Thymus (tissue), 11 donors: ENCODE measurements around the gene GRK5. TPM values are rescaled to one million over a fixed set of nuclear protein-coding genes. Genes with fewer than 3 reads are reported as not detected.

Source experiments
- DNase-seq, 9 donors: peaks; one replicate each; pipeline ENCODE4 v3.0.0-alpha.2; 2013; ENCODE audit warnings: low spot score in 9 of 9, low read depth in 6 of 9, missing footprints in 1 of 9
- H3K27ac ChIP-seq, 2 donors: one replicate each; pipeline ENCODE4 v1.5.1; 2013; ENCODE audit warnings: control low read depth in 1 of 2, low read depth in 1 of 2, low read length in 1 of 2, mild to moderate bottlenecking in 1 of 2, moderate library complexity in 1 of 2
- H3K27me3 ChIP-seq, 2 donors: one replicate each; pipeline ENCODE4 v1.5.1; 2013; ENCODE audit warnings: low read length in 1 of 2; ENCODE audit not compliant: control insufficient read depth in 2 of 2, insufficient read depth in 1 of 2
- H3K36me3 ChIP-seq, 2 donors: one replicate each; pipeline ENCODE4 v1.5.1; 2013; ENCODE audit warnings: low read length in 1 of 2, mild to moderate bottlenecking in 1 of 2, moderate library complexity in 1 of 2; ENCODE audit not compliant: control insufficient read depth in 2 of 2, insufficient read depth in 2 of 2
- H3K4me1 ChIP-seq, 2 donors: one replicate each; pipeline ENCODE4 v1.5.1; 2013; ENCODE audit warnings: low read length in 2 of 2; ENCODE audit not compliant: control insufficient read depth in 2 of 2, insufficient read depth in 2 of 2
- H3K4me3 ChIP-seq, 2 donors: one replicate each; pipeline ENCODE4 v1.5.1; 2013; ENCODE audit warnings: low read length in 2 of 2, control low read depth in 1 of 2, mild to moderate bottlenecking in 1 of 2
- H3K9me3 ChIP-seq, 2 donors: one replicate each; pipeline ENCODE4 v1.5.1; 2013; ENCODE audit warnings: low read length in 1 of 2, mild to moderate bottlenecking in 1 of 2; ENCODE audit not compliant: control insufficient read depth in 2 of 2, insufficient read depth in 1 of 2
- WGBS: extraction: QIAGEN DNeasy Blood & Tissue Kit; methylation state at CpG from one replicate; pipeline ENCODE4 v1.1.7; 2013; 5-methylcytosine and 5-hydroxymethylcytosine counted together
- polyA plus RNA-seq: library from polyadenylated mRNA; stranded (reverse); fragments of 200-250 nt; gene quantifications from one replicate; pipeline ENCODE4 v1.2.3, GENCODE V29; 2013
- total RNA-seq: library from RNA; stranded (reverse); fragments of 120-200 nt; gene quantifications from one replicate; pipeline ENCODE4 v1.2.4, GENCODE V29; 2013
- donor health status: healthy.

Gene GRK5
- total and polyA plus RNA-seq, 2 donors = 14.4 to 18.5 TPM

DNA sequence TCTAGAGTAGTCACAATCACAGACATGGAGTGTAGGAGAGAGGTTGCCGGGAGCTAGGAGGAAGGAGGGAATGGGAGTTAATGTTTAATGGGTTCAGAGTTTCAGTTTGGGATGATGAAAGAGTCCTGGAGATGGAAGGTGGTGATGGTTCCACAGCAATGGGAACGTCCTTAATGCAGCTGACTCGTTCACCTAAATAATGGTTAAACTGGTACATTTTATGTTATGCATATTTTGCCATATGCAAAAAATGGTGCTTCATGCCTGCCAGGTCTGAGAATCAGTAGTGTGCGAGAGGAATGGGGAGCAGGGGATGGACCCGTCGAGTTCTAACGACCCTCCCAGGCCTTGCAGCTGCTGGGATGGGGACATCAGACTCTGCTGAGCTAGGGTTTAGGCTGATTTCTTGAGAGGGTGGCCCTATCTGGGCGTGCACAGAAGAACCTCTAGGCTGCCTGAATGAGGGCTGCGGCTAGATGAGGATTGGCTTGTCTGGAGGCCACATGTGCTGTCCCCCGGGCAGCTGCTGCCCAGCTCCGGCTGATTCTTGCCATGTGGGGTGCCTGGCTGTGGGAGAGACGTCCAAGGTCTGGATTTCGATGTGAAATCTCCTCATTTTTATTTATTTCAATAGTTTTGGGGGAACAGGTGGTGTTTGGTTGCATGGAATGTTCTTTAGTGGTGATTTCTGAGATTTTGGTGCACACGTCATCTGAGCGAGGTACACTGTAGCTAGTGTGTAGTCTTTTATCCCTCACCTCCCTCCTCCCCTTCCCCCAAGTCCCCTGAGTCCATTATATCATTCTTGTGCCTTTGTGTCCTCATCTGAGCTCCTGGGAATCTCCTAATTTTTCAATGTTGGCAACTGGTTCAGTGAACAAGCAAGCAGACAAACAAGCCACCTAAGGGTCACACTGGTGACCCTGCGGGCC lies 116.0 kb downstream of the GRK5 start:
- Histone ChIP-seq H3K4me3 (no peak overlapping the region), H3K4me1 (peaks cover 4 to 9% of the 10 kb centered on the region in 2 donors), H3K27ac (no peak overlapping the region), H3K9me3 (peaks cover 0 to 4% of the 10 kb centered on the region in 2 donors), H3K36me3 (peaks cover 4 to 6% of the 10 kb centered on the region in 2 donors), H3K27me3 (peaks cover 0 to 10% of the 10 kb centered on the region in 2 donors)
- no peak for DNase-seq
- WGBS = 96% methylated on average over 16 of the region's 16 CpGs

DNA sequence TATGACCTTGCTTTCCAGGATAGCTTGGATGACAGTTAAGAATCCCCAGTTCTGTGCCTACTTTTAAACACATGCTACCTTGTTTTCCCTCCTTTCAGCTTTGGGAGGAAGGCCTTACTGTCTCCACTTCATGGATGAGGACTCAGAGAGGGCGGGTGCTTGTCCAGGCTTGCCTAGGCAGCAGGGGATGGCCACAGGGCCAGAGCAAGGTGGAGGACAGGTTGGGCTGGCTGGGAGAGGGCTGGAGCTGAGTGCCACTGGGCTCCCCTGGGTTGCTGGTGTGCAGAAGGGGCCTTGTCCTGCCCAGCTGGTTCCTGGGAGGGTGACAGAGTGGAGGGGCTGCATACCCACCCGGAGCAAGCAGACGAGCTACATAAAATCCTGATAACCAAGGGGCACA lies 117.8 kb downstream of the GRK5 start:
- WGBS = 96% methylated on average over 3 of the region's 3 CpGs
- no peak overlapping the region for H3K4me3 ChIP-seq
- peaks cover 0 to 4% of the 10 kb centered on the region in 2 donors for H3K9me3 ChIP-seq
- peaks cover 4 to 6% of the 10 kb centered on the region in 2 donors for H3K36me3 ChIP-seq
- no peak overlapping the region for H3K27ac ChIP-seq
- peaks cover 4 to 10% of the 10 kb centered on the region in 2 donors for H3K4me1 ChIP-seq
- no peaks in the 10 kb centered on the region for H3K27me3 ChIP-seq
- DNase-seq = no peak

DNA sequence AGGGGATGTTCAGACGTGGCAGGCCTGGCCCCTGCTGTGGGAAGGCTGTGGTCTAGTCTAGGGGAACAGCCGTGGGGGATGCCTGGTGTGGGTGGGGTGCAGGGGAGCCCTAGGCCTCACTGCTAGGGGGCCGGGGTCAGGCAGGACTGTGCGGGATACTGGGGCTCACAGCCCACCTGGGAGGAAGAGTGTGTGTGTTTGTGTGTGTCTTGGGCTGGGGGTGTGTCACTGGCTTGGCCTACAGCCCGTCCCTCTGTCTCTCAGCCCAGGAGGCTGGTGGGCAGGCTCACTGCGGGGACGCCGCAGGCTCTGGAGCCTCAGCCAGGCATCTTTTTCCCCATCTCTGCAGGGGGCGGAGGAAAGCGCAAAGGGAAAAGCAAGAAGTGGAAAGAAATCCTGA lies 118.8 kb downstream of the GRK5 start:
- Histone ChIP-seq H3K27me3 (no peaks in the 10 kb centered on the region), H3K27ac (no peak overlapping the region), H3K4me1 (peaks cover 4 to 10% of the 10 kb centered on the region in 2 donors), H3K9me3 (peaks cover 0 to 3% of the 10 kb centered on the region in 2 donors), H3K36me3 (peaks cover 4 to 6% of the 10 kb centered on the region in 2 donors), H3K4me3 (no peak overlapping the region)
- no peak for DNase-seq
- WGBS = 88% methylated on average over 10 of the region's 10 CpGs

DNA sequence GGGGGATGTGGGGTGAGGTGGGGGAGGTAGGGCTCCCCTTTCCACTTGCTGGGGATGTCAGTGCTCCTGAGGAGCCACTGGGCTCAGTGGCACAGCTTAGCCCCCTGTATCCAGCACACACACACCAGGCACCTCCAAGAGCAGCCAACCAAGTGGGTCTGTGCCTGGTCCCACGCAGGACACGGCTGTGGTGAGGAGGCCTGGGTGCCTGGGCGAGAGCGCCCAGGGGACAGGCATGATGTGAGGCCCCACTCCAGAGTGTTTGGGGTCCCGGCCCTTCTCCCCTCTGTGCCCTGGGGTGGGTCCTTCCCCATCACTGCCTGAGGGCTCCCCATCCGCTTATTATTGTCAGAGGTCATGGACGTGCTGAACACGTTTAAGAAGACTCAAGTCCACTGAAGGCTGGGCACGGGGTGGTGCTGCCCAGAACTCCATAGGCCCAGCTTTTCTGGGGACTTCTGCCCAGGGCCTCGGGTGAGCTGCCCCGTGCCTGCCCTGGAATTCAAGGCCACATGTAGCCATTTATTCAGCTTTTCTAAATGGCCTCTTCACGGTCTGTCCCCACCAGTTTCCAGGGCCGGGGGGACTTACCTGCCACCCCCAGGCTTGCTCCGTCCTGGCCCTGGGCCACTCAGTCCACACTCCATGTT lies 119.8 kb downstream of the GRK5 start:
- peaks cover 4 to 10% of the 10 kb centered on the region in 2 donors for H3K4me1 ChIP-seq
- 98% methylated on average over 14 of the region's 14 CpGs for WGBS
- H3K36me3 ChIP-seq = peaks cover 4 to 6% of the 10 kb centered on the region in 2 donors

DNA sequence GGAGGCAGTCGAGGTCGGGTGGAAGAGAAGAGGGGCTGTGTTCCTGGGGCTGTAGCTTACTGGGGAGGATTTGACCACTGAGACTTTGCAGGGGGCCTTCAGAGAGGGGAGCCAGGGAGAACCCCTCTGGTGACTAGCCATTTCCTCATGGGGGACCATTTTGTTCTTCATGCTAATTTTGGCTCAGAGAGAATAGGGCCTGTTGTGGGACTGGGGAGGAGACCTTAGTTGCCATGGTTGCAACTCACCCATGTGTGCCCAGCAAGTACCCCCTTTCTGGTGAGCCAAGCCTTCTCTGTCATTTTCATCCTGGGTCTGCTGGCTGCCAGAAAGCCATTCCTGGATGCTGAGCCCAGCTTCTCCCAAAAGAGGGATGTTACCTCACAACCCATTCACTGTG lies 120.9 kb downstream of the GRK5 start:
- WGBS = 92% methylated on average over 2 of the region's 2 CpGs
- Histone ChIP-seq H3K27me3 (no peaks in the 10 kb centered on the region), H3K36me3 (peaks cover 4 to 6% of the 10 kb centered on the region in 2 donors), H3K4me3 (no peak overlapping the region), H3K9me3 (peaks cover 0 to 1% of the 10 kb centered on the region in 2 donors), H3K27ac (no peak overlapping the region), H3K4me1 (peaks cover 8 to 19% of the 10 kb centered on the region in 2 donors)
- no peak for DNase-seq

More for the DNA sequence above, 119.8 kb downstream of the GRK5 start:
- no peak for DNase-seq
- H3K27me3 ChIP-seq = no peaks in the 10 kb centered on the region
- H3K27ac ChIP-seq = no peak overlapping the region
- H3K9me3 ChIP-seq = no peaks in the 10 kb centered on the region
- H3K4me3 ChIP-seq = no peak overlapping the region

DNA sequence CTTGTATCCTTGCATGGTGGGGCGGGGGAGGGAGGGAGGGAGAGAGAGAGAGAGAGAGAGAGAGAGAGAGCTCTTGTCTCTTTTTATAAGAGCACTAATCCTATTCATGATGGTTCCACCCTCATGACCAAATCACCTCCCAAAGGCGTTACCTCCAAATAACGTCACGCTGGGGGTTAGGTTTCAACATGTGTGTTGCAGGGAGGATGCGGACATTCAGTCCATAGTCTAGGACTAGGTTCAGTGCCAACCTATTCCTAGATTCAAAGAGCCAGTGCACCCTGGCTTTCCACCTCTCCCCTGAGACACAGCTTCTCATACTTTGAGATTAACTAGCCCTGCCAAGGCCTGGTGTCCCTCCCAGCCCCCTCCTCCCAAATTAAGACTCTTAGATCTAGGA lies 123.0 kb downstream of the GRK5 start:
- H3K4me3 ChIP-seq = no peak overlapping the region
- H3K36me3 ChIP-seq = peaks cover 4 to 6% of the 10 kb centered on the region in 2 donors
- H3K27me3 ChIP-seq = no peaks in the 10 kb centered on the region
- DNase-seq = no peak
- peaks cover 0 to 10% of the 10 kb centered on the region in 2 donors for H3K9me3 ChIP-seq
- peaks cover 10 to 37% of the 10 kb centered on the region in 2 donors for H3K4me1 ChIP-seq
- no peak overlapping the region for H3K27ac ChIP-seq
- 95% methylated on average over 5 of the region's 5 CpGs for WGBS

DNA sequence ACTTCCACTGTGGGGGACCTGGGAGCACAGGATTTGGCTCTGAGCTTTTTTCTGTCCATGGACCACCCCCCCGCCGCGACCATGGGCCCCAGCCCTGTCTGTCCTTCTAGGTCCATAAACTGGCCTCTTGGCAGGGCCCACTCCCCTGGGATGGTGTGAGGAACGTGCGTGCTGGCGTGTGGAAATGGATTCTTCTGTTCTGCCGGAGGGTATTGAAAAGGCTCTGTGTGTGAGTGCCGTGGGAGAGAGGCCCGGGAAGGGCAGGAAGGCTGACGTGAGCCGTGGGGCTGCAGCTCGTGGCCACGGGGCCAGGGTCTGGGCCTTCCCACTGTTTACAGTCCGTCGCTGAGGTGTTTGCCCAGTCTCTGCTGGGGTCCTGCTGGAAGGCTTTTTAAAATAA lies 123.7 kb downstream of the GRK5 start:
- H3K27ac ChIP-seq = no peak overlapping the region
- H3K36me3 ChIP-seq = peaks cover 4 to 11% of the 10 kb centered on the region in 2 donors
- 94% methylated on average over 15 of the region's 15 CpGs for WGBS
- no peak overlapping the region for H3K4me3 ChIP-seq
- H3K9me3 ChIP-seq = peaks cover 0 to 10% of the 10 kb centered on the region in 2 donors
- H3K27me3 ChIP-seq = no peaks in the 10 kb centered on the region
- H3K4me1 ChIP-seq = peaks cover 10 to 41% of the 10 kb centered on the region in 2 donors
- DNase-seq = no peak

DNA sequence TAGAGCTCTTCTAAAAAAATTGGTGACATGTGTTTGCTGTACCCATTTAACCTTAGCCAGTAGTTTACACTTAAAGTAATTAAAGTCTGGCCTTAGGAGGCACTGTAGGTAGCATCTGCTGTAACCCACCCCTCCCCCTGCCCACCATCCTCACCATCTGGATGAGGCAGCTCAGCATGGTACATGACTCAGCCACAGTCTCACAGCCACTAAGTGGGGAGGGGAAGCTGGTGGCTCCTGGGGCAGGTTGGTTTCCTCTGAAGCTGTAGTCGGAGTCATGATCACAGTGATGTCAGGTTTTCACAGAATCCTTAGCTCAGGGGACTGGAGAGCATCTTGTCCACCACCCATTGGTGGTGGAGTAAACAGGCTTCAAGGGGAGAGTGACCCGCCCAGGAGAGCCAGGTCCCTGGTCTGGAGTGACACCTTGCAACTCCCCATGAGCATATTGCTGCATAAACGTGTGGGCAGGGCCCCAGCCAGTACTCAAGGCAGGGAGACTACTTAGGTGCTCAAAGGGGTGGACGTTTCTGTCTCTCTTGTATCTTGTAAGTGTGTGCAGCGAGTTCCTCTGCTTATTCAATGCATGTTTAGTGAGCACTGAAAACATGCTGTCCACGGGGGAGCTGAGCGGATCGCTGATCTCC lies 125.9 kb downstream of the GRK5 start:
- Histone ChIP-seq H3K27me3 (no peaks in the 10 kb centered on the region), H3K36me3 (peaks cover 1 to 8% of the 10 kb centered on the region in 2 donors), H3K4me3 (no peak overlapping the region), H3K9me3 (peaks cover 0 to 10% of the 10 kb centered on the region in 2 donors), H3K4me1 (peaks cover 6 to 39% of the 10 kb centered on the region in 2 donors), H3K27ac (peak overlapping the region in 1 of 2 donors; percentile 58)
- 85% methylated on average over 8 of the region's 8 CpGs for WGBS
- peak; percentile 52 to 85 (median 66) for DNase-seq
